ENCODE results near the gene FTCD.

GRCh38 chr21:46181436-46181835 lies 26.1 kb upstream of the FTCD start:
- TF ChIP-seq REST (IDR thresholded peaks at IDR 0.05; ENCODE audit: insufficient read depth in 1 of 2, low read depth in 2 of 2, low read length in 2 of 2): no peak
- TF ChIP-seq TAF1 (IDR thresholded peaks at IDR 0.05; ENCODE audit: borderline replicate concordance, insufficient read depth, low read length): no peak

All from PFSK-1 (cell line).